DOHH2 (cell line): ENCODE results near the gene FAM118B.

Experiments used
- H3F3A ChIP-seq: fragments of 200-600 bp; sonication (generic), shearing (Covaris generic); 2 replicates; pipeline ENCODE4 v1.6.0; 2016; ENCODE audit warnings: antibody characterized with exemption, mild to moderate bottlenecking; ENCODE audit not compliant: control insufficient read depth, insufficient read depth
- H3K27ac ChIP-seq: fragments of 200-600 bp; sonication (generic); 2 replicates; pipeline ENCODE4 v1.5.1; 2014; ENCODE audit warnings: low read depth, mild to moderate bottlenecking, low read length, moderate library complexity
- H3K27me3 ChIP-seq: fragments of 200-600 bp; sonication (generic); 2 replicates; pipeline ENCODE4 v1.6.1; 2014; ENCODE audit warnings: mild to moderate bottlenecking, low read length, mixed read lengths; ENCODE audit not compliant: control insufficient read depth
- H3K36me3 ChIP-seq: fragments of 200-600 bp; sonication (generic); 2 replicates; pipeline ENCODE4 v1.6.1; 2014; ENCODE audit warnings: mild to moderate bottlenecking, low read length, moderate library complexity, mixed read lengths; ENCODE audit not compliant: control insufficient read depth
- H3K4me1 ChIP-seq: fragments of 200-600 bp; sonication (generic); 2 replicates; pipeline ENCODE4 v1.6.1; 2014; ENCODE audit warnings: mild to moderate bottlenecking, low read length, mixed read lengths; ENCODE audit not compliant: control insufficient read depth
- H3K4me2 ChIP-seq: fragments of 200-600 bp; sonication (generic); 2 replicates; pipeline ENCODE4 v1.6.0; 2014; ENCODE audit warnings: mild to moderate bottlenecking, low read length, moderate library complexity
- H3K4me3 ChIP-seq: fragments of 200-600 bp; sonication (generic); 2 replicates; pipeline ENCODE4 v1.5.1; 2014; ENCODE audit warnings: mild to moderate bottlenecking, low read length, mixed read lengths
- H3K79me2 ChIP-seq: fragments of 200-600 bp; sonication (generic); 2 replicates; pipeline ENCODE4 v1.6.1; 2014; ENCODE audit warnings: mild to moderate bottlenecking, low read length, mixed read lengths; ENCODE audit not compliant: control insufficient read depth
- H3K9me2 ChIP-seq: fragments of 200-600 bp; sonication (generic); replicated peaks from 2 replicates; pipeline ENCODE4 v1.6.1; 2014; ENCODE audit warnings: mild to moderate bottlenecking, low read length, mixed read lengths; ENCODE audit not compliant: control insufficient read depth
- H3K9me3 ChIP-seq: fragments of 200-600 bp; sonication (generic); 2 replicates; pipeline ENCODE4 v1.6.1; 2014; ENCODE audit warnings: antibody characterized with exemption, low read length, mixed read lengths; ENCODE audit not compliant: control insufficient read depth, insufficient read depth
- H4K20me1 ChIP-seq: fragments of 200-600 bp; sonication (generic); 2 replicates; pipeline ENCODE4 v1.6.0; 2014; ENCODE audit warnings: low read depth, mild to moderate bottlenecking, antibody characterized with exemption, low read length, moderate library complexity; ENCODE audit not compliant: control insufficient read depth, insufficient read depth
- EZH2phosphoT487 ChIP-seq: fragments of 200-600 bp; sonication (generic); IDR thresholded peaks from 2 replicates; pipeline ENCODE4 v1.6.1; 2017; ENCODE audit warnings: borderline replicate concordance, mild to moderate bottlenecking, antibody characterized with exemption, low read length, moderate library complexity, mixed read lengths
- TF ChIP-seq, protein P1 (sequence below): fragments of 200-600 bp; sonication (generic); IDR thresholded peaks from one replicate; pipeline ENCODE4 v1.5.1; 2014; ENCODE audit warnings: antibody characterized with exemption, mild to moderate bottlenecking, low read depth, low read length; ENCODE audit not compliant: poor library complexity, severe bottlenecking

Gene FAM118B

GRCh38 chr11:126277780-126278179 lies 66.2 kb downstream of the FAM118B start:
- H3K4me1 ChIP-seq: peaks cover 28% of the 10 kb centered on the region
- H3K9me2 ChIP-seq: no peaks in the 10 kb centered on the region
- H3K9me3 ChIP-seq: no peaks in the 10 kb centered on the region
- H3K27ac ChIP-seq: no peak overlapping the region
- no peaks in the 10 kb centered on the region for H3K27me3 ChIP-seq
- H3F3A ChIP-seq: peaks cover 15% of the 10 kb centered on the region; the same call in 1 of the 2 replicates
- no peaks in the 10 kb centered on the region for H4K20me1 ChIP-seq
- no peaks in the 10 kb centered on the region for H3K79me2 ChIP-seq
- TF ChIP-seq, protein P1, sequence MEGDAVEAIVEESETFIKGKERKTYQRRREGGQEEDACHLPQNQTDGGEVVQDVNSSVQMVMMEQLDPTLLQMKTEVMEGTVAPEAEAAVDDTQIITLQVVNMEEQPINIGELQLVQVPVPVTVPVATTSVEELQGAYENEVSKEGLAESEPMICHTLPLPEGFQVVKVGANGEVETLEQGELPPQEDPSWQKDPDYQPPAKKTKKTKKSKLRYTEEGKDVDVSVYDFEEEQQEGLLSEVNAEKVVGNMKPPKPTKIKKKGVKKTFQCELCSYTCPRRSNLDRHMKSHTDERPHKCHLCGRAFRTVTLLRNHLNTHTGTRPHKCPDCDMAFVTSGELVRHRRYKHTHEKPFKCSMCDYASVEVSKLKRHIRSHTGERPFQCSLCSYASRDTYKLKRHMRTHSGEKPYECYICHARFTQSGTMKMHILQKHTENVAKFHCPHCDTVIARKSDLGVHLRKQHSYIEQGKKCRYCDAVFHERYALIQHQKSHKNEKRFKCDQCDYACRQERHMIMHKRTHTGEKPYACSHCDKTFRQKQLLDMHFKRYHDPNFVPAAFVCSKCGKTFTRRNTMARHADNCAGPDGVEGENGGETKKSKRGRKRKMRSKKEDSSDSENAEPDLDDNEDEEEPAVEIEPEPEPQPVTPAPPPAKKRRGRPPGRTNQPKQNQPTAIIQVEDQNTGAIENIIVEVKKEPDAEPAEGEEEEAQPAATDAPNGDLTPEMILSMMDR: no peak
- TF ChIP-seq EZH2phosphoT487: no peak
- peaks cover 50% of the 10 kb centered on the region for H3K36me3 ChIP-seq
- no peak overlapping the region for H3K4me2 ChIP-seq
- no peak overlapping the region for H3K4me3 ChIP-seq

- H3K79me2 ChIP-seq: peaks cover 7% of the 10 kb centered on the region
- no peaks in the 10 kb centered on the region for H3K9me2 ChIP-seq
- H3K36me3 ChIP-seq: peaks cover 36% of the 10 kb centered on the region
- H4K20me1 ChIP-seq: no peaks in the 10 kb centered on the region
- H3K4me1 ChIP-seq: peaks cover 36% of the 10 kb centered on the region
- H3K27ac ChIP-seq: no peak overlapping the region
- no peak for TF ChIP-seq EZH2phosphoT487
- TF ChIP-seq, protein P1: no peak
- H3K27me3 ChIP-seq: no peaks in the 10 kb centered on the region
- H3K4me3 ChIP-seq: no peak overlapping the region
- peaks cover 15% of the 10 kb centered on the region; the same call in 1 of the 2 replicates for H3F3A ChIP-seq
- no peaks in the 10 kb centered on the region for H3K9me3 ChIP-seq
- H3K4me2 ChIP-seq: no peak overlapping the region
Measured at GRCh38 chr11:126279191-126279590, 67.6 kb downstream of the FAM118B start.

GRCh38 chr11:126280595-126280994 lies 69.0 kb downstream of the FAM118B start:
- no peaks in the 10 kb centered on the region for H3K9me2 ChIP-seq
- no peaks in the 10 kb centered on the region for H3K27me3 ChIP-seq
- H3K4me1 ChIP-seq: peaks cover 49% of the 10 kb centered on the region
- TF ChIP-seq EZH2phosphoT487: no peak
- TF ChIP-seq, protein P1: no peak
- peaks cover 16% of the 10 kb centered on the region for H3K79me2 ChIP-seq
- H3K4me3 ChIP-seq: peak overlapping the region; percentile 31; the same call in 1 of the 2 replicates
- no peaks in the 10 kb centered on the region for H3K9me3 ChIP-seq
- H3K4me2 ChIP-seq: peak overlapping the region; percentile 50
- peaks cover 15% of the 10 kb centered on the region; the same call in 1 of the 2 replicates for H3F3A ChIP-seq
- H4K20me1 ChIP-seq: no peaks in the 10 kb centered on the region
- H3K27ac ChIP-seq: no peak overlapping the region
- H3K36me3 ChIP-seq: peaks cover 23% of the 10 kb centered on the region
